HG03439 (cell line): ENCODE measurements around the gene DGCR8.

Experiments used
- ATAC-seq: cut with Tn5 transposase; IDR thresholded peaks from one replicate; pipeline ENCODE4 v1.9.1; 2021; ENCODE audit warnings: mild to moderate bottlenecking, moderate library complexity; ENCODE audit not compliant: unreplicated experiment

The DGCR8 gene

DNA sequence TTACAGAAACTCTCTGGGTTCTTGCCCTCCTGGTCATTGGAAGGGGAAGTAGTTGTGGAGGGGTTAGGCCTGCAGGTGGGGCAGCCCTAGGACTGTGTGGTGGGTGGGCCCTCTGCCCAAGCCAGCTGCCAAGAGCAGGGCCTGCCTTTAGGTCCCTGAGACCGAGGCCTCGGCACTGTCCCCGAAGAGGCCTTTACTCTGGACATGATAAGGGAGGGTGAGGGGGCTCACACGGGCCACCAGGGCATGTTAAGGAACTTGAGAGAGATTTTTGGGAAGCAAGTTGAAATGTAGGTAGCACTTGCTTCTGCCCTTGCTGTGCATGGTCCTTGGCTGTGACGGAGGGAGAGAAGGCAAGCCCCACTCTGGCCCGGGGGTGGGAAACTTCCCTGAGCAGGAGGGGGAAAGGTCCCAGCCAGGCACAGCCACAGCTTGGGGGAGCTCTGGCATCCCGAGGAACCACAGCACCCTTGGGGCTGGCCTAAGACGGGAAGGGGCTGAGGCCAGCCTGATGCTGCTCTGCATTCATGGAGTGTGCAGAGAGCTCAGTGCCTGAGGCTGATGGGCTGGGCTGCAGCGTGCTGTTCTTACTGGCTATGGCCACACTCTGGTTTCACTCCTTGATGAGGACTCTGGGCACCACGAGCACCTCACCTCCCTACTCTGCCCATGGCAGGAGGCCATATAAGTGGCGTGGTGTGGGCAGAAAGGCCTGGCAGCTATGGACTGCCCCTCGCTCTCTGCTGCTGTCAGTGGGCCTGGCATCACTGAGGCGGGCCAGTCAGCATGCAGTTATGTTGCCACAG is 28.1 kb downstream of the DGCR8 start:
- ATAC-seq, result no peak

DNA sequence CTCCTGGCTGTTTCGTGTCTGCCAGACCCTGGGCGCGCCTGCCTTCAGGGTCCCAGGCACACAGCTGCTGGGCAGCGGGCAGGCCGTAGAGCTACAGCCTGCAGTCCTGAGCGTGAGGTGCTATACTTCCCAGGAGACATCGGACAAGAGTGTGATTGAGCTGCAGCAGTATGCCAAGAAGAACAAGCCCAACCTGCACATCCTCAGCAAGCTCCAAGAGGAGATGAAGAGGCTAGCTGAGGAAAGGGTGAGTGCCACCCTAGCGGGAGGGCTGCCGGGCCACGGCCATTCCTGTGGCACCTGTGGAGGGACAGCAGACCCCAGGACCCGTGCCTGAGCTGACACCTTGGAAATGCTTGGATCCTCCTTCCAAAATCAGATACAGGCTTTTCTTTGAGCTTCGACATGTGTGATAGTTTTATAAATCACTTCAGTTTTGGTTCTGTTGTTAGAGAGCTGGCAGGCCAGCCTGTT is 28.8 kb downstream of the DGCR8 start:
- ATAC-seq, result no peak

DNA sequence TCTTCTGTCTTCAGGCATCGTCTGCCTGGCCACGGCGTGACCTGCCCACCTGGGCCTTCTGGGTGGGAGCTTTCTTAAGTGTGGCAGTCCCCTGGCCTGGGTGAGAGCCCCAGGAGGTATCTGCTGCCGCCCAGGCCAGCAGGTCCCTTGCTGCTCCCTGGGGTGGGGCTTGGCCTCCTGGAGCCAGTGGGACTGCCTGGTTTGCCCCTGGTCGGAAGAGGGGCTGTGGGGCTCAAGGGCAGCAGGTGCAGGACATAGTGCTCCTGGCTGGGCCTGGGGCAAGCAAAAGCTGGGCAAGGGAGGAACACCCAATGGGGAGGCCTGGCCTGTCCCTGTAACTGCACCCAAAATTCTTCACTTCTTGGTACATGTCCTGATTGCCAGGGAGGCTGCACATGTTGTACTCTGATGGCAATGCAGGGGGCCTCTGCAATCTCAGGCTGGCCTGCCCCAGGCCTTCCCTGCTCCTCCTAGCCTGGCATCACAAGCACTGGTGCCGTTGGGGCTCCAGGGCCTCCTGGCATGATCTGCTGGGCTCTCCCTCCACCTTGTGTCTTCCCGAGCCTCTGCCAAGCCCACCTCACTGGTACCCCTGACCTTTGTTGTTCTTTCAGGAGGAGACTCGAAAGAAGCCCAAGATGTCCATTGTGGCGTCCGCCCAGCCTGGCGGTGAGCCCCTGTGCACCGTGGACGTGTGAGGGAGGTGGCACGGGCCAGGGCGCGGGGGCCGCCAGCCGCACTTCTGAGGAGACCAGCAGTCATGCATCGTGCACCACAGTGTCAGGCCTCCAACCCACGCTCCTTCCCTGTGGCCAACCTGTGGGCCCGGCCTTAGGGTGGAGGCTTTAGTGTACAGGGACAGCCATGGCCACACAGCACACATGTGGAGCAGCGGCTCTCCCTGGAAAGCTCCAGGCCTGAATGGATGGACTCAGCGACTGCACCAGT is 29.6 kb downstream of the DGCR8 start:
- ATAC-seq, result no peak

DNA sequence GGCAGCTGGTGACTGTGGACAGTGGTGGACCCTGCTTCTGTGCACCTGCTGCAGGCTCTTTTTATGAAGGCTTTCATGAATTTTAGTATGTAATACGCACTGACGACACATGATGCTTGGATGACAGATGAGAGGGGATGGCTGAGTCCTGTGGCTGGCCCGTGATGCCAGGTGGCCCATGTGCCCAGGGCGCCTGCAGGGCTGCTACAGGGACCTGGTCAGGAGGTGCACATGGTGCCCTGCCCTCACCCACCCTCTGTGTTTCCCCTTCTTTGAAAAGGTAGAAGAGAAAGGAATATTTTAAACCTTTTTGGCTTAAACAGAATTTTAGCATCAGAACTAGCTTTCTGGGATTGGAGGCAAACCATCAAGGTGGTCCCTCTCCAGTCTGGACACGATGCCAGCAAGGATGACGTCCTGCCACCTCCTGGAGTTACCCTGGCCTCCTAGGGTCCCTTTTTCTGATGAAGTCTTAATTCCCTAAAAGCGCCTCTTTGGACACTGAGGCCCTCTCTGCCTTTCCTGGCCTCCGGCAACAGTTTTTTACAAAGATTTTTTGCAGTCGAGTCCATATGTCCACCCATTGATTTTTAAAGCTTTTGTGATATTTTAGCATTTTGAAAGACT is 30.4 kb downstream of the DGCR8 start:
- ATAC-seq, result no peak

DNA sequence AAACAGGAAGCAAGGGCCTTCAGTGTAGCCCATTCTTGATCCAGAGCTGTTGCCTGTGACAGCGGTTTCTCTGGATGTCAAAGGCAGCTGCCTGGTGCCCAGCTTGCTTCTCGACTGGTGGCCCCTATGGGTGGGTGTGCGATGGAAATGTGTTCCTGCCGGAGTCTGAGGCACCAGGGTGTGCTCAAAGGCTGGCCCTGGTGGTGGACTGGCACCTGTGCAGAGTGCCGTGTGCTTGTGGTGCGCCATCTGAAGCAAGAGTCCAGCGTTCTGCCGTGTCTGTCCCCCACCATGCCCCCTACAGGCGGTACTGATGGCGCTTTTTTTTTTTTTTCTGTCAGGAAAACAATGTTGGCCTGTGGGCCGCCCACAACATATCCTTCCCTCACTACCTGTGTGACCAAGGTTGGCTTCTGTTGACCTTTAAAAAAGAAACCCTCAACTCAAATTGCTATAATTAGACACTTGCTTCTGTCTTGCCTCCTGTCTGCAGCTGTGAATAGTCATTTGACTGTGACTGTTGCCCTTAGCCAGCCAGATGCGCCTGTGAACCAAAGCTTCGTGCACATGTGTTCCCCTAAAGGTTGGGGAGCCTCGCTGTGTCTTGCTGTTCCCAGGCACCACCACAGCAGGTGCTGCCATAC is 31.1 kb downstream of the DGCR8 start:
- ATAC-seq, result no peak

DNA sequence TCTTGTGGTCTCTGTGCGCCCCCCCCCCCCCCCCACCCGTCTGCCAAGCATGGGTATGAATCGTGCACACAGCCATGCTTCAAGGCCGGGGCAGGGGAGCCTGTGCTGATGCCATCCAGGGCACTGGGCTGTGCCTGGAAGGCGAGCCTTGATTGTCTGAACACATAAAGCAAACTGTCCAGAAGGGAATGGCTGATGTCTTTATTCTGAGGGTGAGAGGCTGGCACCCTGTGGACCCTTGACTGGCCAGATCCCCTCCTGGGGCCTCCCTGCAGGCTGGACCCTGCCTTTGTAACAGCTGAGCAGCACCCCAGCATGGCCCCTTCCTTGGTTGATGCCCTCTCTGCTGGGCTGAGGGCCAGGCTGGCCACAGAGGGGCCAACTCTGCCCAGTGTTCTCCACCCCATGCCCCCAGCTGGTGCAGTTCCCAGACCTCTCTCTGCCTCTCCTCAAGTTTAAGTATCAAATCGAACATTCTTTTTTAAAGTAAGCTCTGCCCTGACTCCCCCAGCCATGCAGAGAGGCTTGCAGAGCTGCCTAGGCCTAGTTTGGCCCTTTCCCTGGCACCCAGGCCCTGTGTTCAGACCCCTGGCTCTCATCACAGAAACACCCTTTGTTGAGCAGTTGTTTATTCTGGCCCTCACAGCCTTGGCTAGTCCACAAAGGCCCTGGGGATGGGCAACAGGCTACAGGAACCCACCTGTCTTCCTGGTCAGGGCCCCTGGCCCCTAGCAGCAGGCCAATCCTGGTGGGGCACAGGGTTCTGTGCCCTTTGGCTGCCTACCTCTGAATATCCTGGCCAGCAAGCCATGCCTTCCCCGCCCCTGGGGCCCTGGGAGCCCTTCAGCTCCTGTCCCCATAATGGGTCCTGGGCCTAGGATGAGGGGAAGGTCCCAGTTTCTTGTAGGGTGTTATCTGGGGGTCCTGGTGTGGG is 31.9 kb downstream of the DGCR8 start:
- no peak for ATAC-seq

DNA sequence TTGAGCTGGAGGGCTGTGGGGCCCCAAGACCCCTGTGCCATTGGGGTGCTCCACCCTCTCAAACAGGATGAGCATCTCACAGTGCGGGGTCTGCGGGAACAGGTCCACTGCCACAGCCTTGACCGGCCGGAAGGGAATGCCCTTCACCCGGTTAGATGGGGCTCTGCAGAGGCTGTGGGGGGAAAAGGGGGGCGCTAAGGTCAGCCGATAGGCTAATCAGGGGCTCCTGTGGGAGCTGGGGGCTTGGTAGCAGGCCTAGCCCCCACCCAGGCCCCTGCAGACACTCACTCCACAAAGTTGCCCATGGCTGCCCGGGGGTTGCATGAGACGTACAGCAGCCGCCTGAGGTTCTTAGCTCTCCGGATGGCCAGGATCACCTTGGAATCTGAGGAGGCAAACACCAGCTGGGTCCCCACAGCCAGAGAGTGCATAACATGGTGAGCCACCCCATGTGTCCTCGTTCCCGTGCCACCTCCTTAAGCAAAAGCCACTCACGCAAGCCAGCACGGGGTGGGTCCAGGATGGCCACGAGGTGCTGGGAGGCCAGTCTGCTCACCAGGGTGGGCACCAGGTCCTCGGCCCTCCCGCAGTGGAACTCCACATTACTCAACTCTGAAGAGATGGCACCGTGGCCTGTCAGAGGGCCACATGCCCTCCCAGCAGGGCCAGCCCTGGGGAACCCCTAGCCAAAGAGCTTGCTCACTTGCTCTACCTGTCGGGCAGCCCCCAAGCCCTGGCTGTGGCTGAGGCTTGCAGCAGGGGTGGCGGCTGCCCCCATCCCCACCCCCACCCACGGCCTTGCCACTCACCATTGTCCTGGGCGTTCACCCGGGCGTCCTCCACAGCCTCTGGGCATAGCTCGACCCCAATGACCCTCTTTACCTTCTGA is 32.8 kb downstream of the DGCR8 start:
- no peak for ATAC-seq

DNA sequence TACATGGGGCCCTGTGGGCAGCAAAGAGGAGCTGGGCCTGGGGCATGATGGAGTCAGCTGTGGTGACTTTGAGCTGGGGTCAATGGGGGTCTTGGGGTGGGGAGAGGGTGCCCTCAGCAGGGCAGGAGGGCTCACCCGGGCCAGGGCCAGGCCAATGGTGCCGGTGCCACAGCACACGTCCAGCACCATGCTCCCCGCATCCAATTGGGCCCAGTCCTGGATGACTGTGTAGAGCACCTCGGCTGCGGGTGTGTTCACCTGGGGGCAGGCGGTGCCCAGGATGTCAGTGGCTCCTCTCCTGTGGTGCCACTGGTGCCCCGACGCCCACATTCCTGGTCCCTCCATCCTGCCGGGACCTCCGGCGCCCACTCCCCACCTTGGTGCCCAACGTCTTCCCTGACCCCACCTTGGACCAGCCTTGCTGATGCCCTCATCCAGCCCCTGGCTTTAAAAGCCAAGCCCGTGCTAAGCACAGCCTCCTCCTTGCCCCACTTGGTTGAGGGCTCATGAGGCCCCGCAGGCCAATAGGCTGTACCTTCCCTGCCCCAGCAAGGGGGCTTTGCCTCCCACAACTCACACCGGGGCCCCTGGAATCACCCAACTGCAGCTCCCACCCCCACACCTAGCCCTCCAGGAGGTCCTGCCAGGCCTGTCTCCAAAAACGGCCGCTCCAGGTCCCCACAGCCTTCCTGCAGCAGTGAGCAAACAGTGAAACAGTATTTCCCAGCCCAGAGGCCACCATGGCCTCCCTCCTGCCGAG is 33.7 kb downstream of the DGCR8 start:
- no peak for ATAC-seq

DNA sequence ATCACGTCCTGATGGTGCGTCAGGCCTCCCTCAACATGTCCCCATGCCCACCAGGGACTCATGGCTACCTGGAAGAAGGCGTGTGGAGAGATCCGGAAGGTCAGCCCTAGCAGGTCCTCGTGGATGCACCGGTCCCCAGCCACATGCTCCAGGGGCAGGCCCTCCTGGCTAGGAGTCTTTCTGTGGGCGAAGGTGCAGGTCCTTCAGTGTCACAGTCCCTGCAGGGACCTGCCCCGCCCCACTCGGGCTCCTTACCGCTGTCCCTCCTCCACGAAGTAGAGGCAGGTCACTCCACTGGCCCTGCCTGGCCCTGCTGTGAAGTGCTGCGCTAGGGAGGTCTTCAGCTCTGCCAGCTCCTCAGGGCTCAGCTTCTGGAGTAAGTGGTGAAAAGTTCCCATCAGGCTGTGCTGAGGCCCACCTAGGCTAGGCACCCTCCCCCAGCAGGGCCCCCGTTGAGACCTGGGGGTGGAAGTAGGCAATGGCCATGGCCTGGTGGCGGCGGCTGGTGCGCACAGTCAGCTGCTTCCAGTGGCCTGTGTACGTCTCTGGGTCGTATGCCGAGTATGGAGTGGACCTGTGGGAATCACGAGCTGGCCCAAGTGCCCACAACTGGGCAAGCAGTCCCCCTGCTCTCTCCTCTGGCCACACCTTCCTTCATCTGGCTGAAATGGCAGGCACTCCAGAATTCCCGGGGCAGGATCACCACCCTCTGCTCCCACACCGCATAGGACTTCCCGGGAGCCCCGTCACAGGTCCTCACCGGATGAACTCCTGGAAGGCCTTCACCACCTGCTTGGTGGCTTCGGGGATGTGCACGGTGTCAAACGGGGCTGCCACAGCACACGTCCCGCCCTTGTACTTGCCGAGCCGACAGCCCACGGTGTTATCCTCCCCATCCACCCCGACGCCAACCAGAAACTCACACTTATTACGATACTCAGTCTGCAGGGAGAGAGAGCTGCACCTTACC is 34.8 kb downstream of the DGCR8 start:
- no peak for ATAC-seq

DNA sequence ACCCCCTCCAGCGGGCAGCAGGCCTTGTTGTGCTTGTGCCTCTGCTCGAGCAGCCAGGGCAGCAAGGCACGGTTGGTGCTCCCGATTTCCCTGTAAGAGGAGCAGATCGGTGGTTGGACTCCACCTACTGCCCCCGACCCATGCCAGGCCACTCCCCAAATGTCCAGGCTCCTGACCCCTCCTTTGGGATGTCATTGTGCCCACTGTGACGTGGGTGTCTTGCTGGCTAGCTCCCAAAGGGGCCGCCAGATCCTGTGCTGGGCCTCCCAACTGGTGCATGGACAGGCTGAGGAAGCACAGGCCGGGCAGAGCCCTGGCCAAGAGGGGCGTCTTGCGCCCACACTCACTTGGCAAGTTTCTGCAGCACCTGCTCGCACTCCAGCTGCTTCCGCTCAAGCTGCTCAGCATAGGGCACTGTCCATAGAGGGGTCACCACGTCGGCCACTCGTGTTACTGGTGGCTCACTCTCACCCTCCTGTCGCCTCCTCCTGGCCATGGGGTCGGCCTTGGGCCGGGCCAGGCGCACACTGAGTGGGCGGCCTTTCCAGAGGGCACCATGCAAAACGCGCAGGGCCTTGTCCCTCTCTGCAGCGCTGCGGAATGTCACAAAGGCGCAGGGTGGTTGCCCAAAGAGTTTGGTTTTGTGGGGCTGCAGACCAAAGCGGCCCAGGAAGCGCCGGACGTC is 35.8 kb downstream of the DGCR8 start, which contains the start of gene RANBP1:
TSS of gene RANBP1 (plus strand) at position 414 of the 685 bp plus-strand sequence. CDS start at position 495, 81 bp downstream.
- ATAC-seq, result no peak

DNA sequence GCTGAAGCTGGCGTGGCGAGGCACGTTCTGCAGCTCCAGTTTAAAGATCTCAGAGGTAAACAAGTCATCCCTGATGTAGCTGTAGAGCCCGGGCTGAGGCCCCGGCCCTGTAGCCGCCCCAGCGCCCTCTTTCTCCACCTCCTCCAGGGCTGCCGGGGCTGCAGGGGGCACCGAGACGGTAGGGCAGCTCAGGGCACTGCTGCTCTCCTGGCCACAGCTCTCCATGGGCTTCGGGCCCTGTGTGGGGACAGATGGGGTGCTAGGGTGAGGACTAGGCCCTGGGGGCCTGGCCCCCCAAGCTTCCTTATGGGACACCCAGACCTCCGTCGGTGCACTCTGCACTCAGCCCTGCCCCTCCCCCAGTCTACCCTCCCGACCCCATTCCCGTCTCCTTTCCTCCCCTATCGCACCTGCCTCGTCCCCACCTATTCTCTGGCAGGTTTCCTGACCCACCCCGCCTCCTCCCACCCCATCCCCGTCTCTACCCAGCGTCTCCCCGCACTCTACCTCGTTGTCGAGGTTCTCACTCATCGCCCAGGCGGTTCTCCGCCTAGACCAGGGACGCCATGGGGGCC is 36.4 kb downstream of the DGCR8 start:
- no peak for ATAC-seq

DNA sequence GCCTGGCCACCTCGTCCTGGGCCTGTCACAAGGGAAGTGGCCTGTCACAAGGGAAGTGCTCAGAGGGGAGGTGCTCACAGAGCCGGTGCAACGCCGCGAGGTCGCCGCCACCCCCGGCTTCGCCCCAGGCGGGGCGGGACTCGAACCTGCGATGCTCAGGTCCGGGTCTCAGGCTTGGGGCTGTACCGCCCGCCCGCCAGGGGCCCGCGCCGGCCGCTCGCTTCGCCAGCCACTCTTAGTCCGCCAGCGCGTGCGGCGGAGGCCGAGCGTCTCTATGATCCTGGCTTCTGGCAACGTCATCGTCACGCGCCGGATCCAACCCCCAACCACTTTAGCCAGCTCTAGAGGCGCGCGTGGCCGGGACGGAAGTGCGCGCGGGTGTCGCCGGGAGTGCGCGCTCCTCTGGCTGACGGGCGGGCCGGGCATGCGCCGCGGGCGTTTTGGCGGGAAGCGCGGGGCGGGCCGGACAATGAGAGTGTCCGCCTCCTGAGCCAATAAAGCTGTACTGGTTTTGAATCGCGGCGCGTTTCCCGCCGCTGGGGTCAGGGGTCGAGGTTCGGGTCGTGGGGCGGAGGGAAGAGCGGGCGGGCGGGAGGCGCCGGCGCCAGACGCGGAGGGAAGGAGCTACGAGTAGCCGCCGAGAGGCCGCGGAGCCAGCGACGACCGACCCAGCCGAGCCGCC is 37.1 kb downstream of the DGCR8 start, which contains the start of gene TRMT2A:
TSS of gene TRMT2A (minus strand) at position 276 of the 682 bp plus-strand sequence. CDS start 320 bp downstream, outside the sequence.
- peak; percentile 77 for ATAC-seq

DNA sequence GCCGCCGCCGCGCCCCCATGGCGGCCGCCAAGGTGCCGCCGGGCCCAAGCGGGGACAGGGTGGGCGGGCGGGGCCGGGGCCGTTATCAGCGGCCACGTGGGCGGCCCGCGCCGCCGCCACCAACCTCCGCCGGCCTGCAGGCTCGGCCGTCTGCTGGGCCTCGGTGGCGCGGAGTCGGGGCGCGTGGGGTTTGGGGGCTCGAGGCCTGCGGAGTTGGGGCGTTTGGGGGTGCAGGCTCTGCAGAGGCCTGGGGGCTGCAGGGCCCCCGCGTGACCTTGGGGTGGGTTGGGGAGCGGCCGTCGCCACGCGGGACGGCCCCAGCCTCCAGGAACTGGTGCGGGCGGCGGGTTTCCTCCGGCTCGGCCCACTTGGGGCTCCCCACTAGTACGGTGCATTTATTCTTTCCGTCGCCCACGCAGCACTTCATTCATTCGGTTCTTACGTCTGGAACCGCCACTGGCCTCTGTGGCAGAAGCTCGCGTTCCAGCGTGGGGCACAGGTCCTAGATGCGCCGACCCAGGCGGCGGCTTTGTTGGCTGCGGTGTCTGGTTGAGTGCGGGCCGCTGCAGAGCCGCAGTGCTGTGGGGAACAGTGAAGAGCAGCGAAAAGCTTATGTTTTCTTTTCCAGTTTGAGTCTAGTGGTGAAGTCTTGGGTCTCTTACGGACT is 37.7 kb downstream of the DGCR8 start:
- peak; percentile 27 for ATAC-seq

DNA sequence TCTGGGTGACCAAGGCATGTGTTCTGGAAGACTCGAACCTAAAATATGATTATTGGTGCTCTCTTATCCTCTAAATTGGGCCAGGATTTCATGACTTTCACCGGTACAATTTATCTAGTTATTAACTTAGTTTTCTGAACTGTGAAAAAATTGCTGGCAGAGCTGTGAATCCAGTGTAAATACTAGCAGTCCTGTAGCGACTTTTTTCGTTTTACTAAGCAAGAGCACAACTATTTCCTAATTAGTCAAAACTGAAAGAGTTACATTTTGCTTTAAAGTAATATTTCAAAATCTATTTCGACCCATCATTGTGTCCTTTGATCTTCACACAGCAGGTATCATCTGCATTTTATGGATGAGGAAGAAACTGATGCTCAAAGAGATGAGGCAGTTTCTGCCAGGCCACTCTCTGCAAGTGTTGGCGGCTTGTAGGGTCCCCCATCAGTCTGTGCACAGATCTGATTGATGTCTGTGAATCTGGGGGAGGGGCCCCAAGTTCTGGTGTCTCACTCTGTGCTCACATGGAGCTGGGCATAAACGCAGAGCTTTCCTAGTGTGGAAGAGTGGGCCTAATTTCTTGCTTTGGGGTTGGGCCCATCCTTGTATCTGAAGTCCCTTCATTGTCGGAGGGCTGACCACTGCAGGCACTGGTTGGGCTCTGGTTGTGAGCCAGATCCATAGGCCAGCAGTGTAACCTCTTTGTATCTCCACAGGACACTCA is 38.4 kb downstream of the DGCR8 start:
- ATAC-seq, result no peak
